ENCODE data around the gene POU6F2. TPM values are rescaled to one million over a fixed set of nuclear protein-coding genes. Genes with fewer than 3 reads are reported as not detected.

POU6F2 gene
- total and polyA plus RNA-seq, 2 experiments from 2014 or later = not detected

- in situ Hi-C loops (cut with MboI) = no loop called here
- DNase-seq = no peak
- WGBS, 2 experiments (ENCODE audit: low coverage in 1 of 2, low lambda C conversion rate in 2 of 2, missing lambda C conversion rate in 2 of 2) = 84 to 88% methylated on average over 8 of the region's 8 CpGs
Measured at GRCh38 chr7:39430909-39431641, 453.4 kb downstream of the POU6F2 start.

GRCh38 chr7:39432368-39432767, 454.7 kb downstream of the POU6F2 start:
- Histone ChIP-seq H3K9me2 (ENCODE audit: insufficient read depth) (no peaks in the 10 kb centered on the region), H3K36me3 (ENCODE audit: low read depth) (no peaks in the 10 kb centered on the region), H3K27ac (no peak overlapping the region), H3K27me3 (replicated peaks; ENCODE audit: insufficient read depth) (no peaks in the 10 kb centered on the region), H4K20me1 (ENCODE audit: insufficient read depth) (no peaks in the 10 kb centered on the region), H3K4me2 (ENCODE audit: unreplicated experiment) (no peak overlapping the region), H3K4me1 (ENCODE audit: insufficient read depth) (peaks cover 12% of the 10 kb centered on the region; the same call in 1 of the 2 replicates), H2AFZ (no peak overlapping the region), H3K9me3 (ENCODE audit: low read depth) (no peaks in the 10 kb centered on the region), H3K9ac (no peak overlapping the region), H3F3A (ENCODE audit: insufficient read depth) (no peaks in the 10 kb centered on the region), H3K79me2 (ENCODE audit: insufficient read depth) (no peaks in the 10 kb centered on the region), H3K4me3 (no peak overlapping the region)
- 27 to 35% methylated on average over 3 of the region's 3 CpGs for WGBS, 2 experiments (ENCODE audit: low coverage in 1 of 2, low lambda C conversion rate in 2 of 2, missing lambda C conversion rate in 2 of 2)
- in situ Hi-C loops (cut with MboI) = no loop called here
- DNase-seq = no peak
- no peak for TF ChIP-seq EZH2phosphoT487 (IDR thresholded peaks at IDR 0.05; ENCODE audit: insufficient read depth, low read depth)
- TF ChIP-seq EZH2 (IDR thresholded peaks at IDR 0.05; ENCODE audit: insufficient read depth, poor library complexity, severe bottlenecking) = no peak

More at GRCh38 chr7:39430909-39431641, 453.4 kb downstream of the POU6F2 start:
- H3K9me2 ChIP-seq (ENCODE audit: insufficient read depth) = no peaks in the 10 kb centered on the region
- no peak overlapping the region for H2AFZ ChIP-seq
- H3K9ac ChIP-seq = no peak overlapping the region
- H3K79me2 ChIP-seq (ENCODE audit: insufficient read depth) = no peaks in the 10 kb centered on the region
- peaks cover 12% of the 10 kb centered on the region; the same call in 1 of the 2 replicates for H3K4me1 ChIP-seq (ENCODE audit: insufficient read depth)
- H3K4me3 ChIP-seq = no peak overlapping the region
- no peak overlapping the region for H3K4me2 ChIP-seq (ENCODE audit: unreplicated experiment)
- no peaks in the 10 kb centered on the region for H3K27me3 ChIP-seq (replicated peaks; ENCODE audit: insufficient read depth)
- no peak for TF ChIP-seq EZH2phosphoT487 (IDR thresholded peaks at IDR 0.05; ENCODE audit: insufficient read depth, low read depth)
- TF ChIP-seq EZH2 (IDR thresholded peaks at IDR 0.05; ENCODE audit: insufficient read depth, poor library complexity, severe bottlenecking) = no peak
- no peak overlapping the region for H3K27ac ChIP-seq
- no peaks in the 10 kb centered on the region for H3K9me3 ChIP-seq (ENCODE audit: low read depth)
- H3F3A ChIP-seq (ENCODE audit: insufficient read depth) = no peaks in the 10 kb centered on the region
- H3K36me3 ChIP-seq (ENCODE audit: low read depth) = no peaks in the 10 kb centered on the region
- H4K20me1 ChIP-seq (ENCODE audit: insufficient read depth) = no peaks in the 10 kb centered on the region

DNA sequence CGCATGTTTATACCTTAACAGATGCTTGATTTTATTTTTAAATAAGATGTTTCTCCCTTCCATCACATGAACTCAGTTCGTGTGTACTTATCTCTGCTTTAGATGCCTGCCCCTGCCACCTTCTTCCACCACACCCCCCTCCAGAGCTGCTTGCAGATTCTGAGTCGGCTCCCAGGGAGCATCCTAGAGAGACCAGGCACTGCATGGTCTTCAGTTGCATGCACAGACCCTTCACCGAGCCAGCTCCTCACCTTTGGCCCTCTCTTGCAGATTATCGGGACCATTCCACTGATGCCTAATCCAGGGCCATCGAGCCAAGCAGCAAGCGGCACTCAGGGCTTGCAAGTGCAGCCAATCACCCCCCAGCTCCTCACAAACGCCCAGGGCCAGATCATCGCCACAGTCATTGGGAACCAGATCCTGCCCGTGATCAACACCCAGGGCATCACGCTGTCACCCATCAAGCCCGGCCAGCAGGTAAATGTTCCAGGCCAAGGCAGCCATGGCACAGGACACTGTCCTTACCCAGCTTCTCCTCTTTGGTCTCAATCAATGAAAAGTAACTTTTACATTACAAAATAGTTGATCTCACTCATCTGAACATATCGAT, 455.2 kb downstream of the POU6F2 start:
- H3K27me3 ChIP-seq (replicated peaks; ENCODE audit: insufficient read depth) = no peaks in the 10 kb centered on the region
- no peak overlapping the region for H3K27ac ChIP-seq
- WGBS, 2 experiments (ENCODE audit: low coverage in 1 of 2, low lambda C conversion rate in 2 of 2, missing lambda C conversion rate in 2 of 2) = 56 to 58% methylated on average over 13 of the region's 13 CpGs
- no peaks in the 10 kb centered on the region for H3K36me3 ChIP-seq (ENCODE audit: low read depth)
- H4K20me1 ChIP-seq (ENCODE audit: insufficient read depth) = no peaks in the 10 kb centered on the region
- no peak overlapping the region for H3K9ac ChIP-seq
- no peak for DNase-seq
- in situ Hi-C loops (cut with MboI) = no loop called here
- no peaks in the 10 kb centered on the region for H3K79me2 ChIP-seq (ENCODE audit: insufficient read depth)
- no peak overlapping the region for H3K4me2 ChIP-seq (ENCODE audit: unreplicated experiment)
- H2AFZ ChIP-seq = no peak overlapping the region
- no peaks in the 10 kb centered on the region for H3K9me3 ChIP-seq (ENCODE audit: low read depth)
- no peaks in the 10 kb centered on the region for H3F3A ChIP-seq (ENCODE audit: insufficient read depth)
- no peaks in the 10 kb centered on the region for H3K9me2 ChIP-seq (ENCODE audit: insufficient read depth)
- TF ChIP-seq EZH2 (IDR thresholded peaks at IDR 0.05; ENCODE audit: insufficient read depth, poor library complexity, severe bottlenecking) (no peak), EZH2phosphoT487 (IDR thresholded peaks at IDR 0.05; ENCODE audit: insufficient read depth, low read depth) (no peak)
- no peak overlapping the region for H3K4me3 ChIP-seq
- peaks cover 7% of the 10 kb centered on the region; the same call in 1 of the 2 replicates for H3K4me1 ChIP-seq (ENCODE audit: insufficient read depth)

DNA sequence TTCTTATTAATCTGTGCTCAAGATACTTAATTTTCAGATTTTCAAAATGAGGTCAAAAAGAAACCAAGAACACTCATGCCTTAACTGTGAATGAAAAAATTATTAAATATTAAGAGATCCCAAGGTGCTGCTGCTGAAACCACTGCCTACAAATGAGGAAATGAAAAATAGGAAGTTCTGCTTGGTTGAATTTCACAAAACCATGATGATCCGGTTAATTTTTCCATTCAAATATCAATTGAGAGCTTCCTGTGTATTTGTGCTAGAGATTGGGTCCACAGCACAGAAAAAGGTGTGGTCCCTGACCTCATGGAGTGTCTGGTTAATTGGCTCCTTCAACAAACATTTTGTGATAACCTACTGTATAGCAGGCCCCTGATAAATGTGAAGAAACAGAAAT, 455.8 kb downstream of the POU6F2 start:
- H3F3A ChIP-seq (ENCODE audit: insufficient read depth) = no peaks in the 10 kb centered on the region
- H3K4me2 ChIP-seq (ENCODE audit: unreplicated experiment) = no peak overlapping the region
- in situ Hi-C loops (cut with MboI) = no loop called here
- no peak overlapping the region for H3K27ac ChIP-seq
- H3K27me3 ChIP-seq (replicated peaks; ENCODE audit: insufficient read depth) = no peaks in the 10 kb centered on the region
- H3K79me2 ChIP-seq (ENCODE audit: insufficient read depth) = no peaks in the 10 kb centered on the region
- H3K9me3 ChIP-seq (ENCODE audit: low read depth) = no peaks in the 10 kb centered on the region
- H3K9ac ChIP-seq = no peak overlapping the region
- no peak overlapping the region for H2AFZ ChIP-seq
- no peaks in the 10 kb centered on the region for H4K20me1 ChIP-seq (ENCODE audit: insufficient read depth)
- peaks cover 1% of the 10 kb centered on the region; the same call in 1 of the 2 replicates for H3K4me1 ChIP-seq (ENCODE audit: insufficient read depth)
- TF ChIP-seq EZH2 (IDR thresholded peaks at IDR 0.05; ENCODE audit: insufficient read depth, poor library complexity, severe bottlenecking) = no peak
- no peak for TF ChIP-seq EZH2phosphoT487 (IDR thresholded peaks at IDR 0.05; ENCODE audit: insufficient read depth, low read depth)
- no peak for DNase-seq
- H3K36me3 ChIP-seq (ENCODE audit: low read depth) = no peaks in the 10 kb centered on the region
- 26 to 32% methylated on average over 1 of the region's 1 CpG for WGBS, 2 experiments (ENCODE audit: low coverage in 1 of 2, low lambda C conversion rate in 2 of 2, missing lambda C conversion rate in 2 of 2)
- H3K9me2 ChIP-seq (ENCODE audit: insufficient read depth) = no peaks in the 10 kb centered on the region
- H3K4me3 ChIP-seq = no peak overlapping the region
